Esophagus muscularis mucosa (tissue), 4 donors: ENCODE data around the gene MYMX. TPM values are rescaled to one million over a fixed set of nuclear protein-coding genes. Genes with fewer than 3 reads are reported as not detected.
A peak's percentile ranks its signal among the peaks of the same experiment; 100 is the strongest.

ENCODE experiments used
- DNase-seq: peaks from one replicate; pipeline ENCODE4 v3.0.0-alpha.2; 2017; ENCODE audit errors: extremely low spot score
- H3K27ac ChIP-seq, 4 donors: fragments of 200-600 bp; sonication (generic); replicated peaks in 1 of 4; 1 replicate in 3 of 4; 2 replicates in 1 of 4; pipeline ENCODE4 v1.5.1; 2016 to 2019; ENCODE audit warnings: mild to moderate bottlenecking in 1 of 4
- H3K27me3 ChIP-seq, 4 donors: fragments of 200-600 bp; sonication (generic); one replicate each; pipeline versions ENCODE4 v1.5.1 to v1.6.0; 2016 to 2019
- H3K36me3 ChIP-seq, 4 donors: fragments of 200-600 bp; sonication (generic); one replicate each; pipeline ENCODE4 v1.5.1; 2016 to 2019
- H3K4me1 ChIP-seq, 4 donors: fragments of 200-600 bp; sonication (generic); one replicate each; pipeline ENCODE4 v1.5.1; 2016 to 2019
- H3K4me3 ChIP-seq, 4 donors: fragments of 200-600 bp; sonication (generic); 1 replicate in 2 of 4; 2 replicates in 2 of 4; pipeline ENCODE4 v1.5.1; 2016 to 2019; ENCODE audit warnings: mild to moderate bottlenecking in 4 of 4, moderate library complexity in 1 of 4
- H3K9me3 ChIP-seq, 4 donors: fragments of 200-600 bp; sonication (generic); 1 replicate in 3 of 4; 2 replicates in 1 of 4; pipeline ENCODE4 v1.5.1; 2016 to 2019
- EP300 ChIP-seq: sonication (generic); formaldehyde crosslinking; IDR thresholded peaks from one replicate; pipeline ENCODE4 v1.6.1; 2017; ENCODE audit warnings: antibody characterized with exemption
- POLR2A ChIP-seq: fragments of 450-650 bp; IDR thresholded peaks from one replicate; pipeline ENCODE4 v1.6.1; 2017; ENCODE audit warnings: antibody characterized with exemption, moderate library complexity, mild to moderate bottlenecking, low read depth
- POLR2AphosphoS5 ChIP-seq, 2 donors: sonication (generic); formaldehyde crosslinking; IDR thresholded peaks; one replicate each; pipeline ENCODE4 v1.6.1; 2017; ENCODE audit warnings: antibody characterized with exemption in 2 of 2
- WGBS: methylation state at CpG from one replicate; pipeline ENCODE4 v1.1.5; 2018; 5-methylcytosine and 5-hydroxymethylcytosine counted together
- intact Hi-C: fragments of 100-400 bp; cut with DNase I; formaldehyde crosslinking; loops from one replicate; pipeline ENCODE4 v1.15.1; 2023
- total RNA-seq, 4 donors: library from RNA; depleted of rRNA; stranded (reverse); fragments of >200 nt; gene quantifications; one replicate each; pipeline versions ENCODE4 v1.1.0 to v1.2.1, GENCODE V29; 2016
- TF ChIP-seq, protein P1 (sequence below), 3 experiments: fragments of 200-600 bp in 2 of 3; fragments of 450-650 bp in 1 of 3; sonication (generic) in 2 of 3; IDR thresholded peaks; one replicate each; pipeline ENCODE4 v1.5.1; 2017 to 2019; ENCODE audit warnings: antibody characterized with exemption in 3 of 3, mild to moderate bottlenecking in 2 of 3, moderate library complexity in 1 of 3

The MYMX gene
- total RNA-seq, 4 donors from 2014 or later: not detected

- intact Hi-C loops: no loop called here
- 81% methylated on average over 11 of the region's 11 CpGs for WGBS
- TF ChIP-seq EP300 (no peak), POLR2AphosphoS5 (IDR thresholded peaks at IDR 0.05) (no peak), POLR2A (no peak)
- TF ChIP-seq, protein P1, sequence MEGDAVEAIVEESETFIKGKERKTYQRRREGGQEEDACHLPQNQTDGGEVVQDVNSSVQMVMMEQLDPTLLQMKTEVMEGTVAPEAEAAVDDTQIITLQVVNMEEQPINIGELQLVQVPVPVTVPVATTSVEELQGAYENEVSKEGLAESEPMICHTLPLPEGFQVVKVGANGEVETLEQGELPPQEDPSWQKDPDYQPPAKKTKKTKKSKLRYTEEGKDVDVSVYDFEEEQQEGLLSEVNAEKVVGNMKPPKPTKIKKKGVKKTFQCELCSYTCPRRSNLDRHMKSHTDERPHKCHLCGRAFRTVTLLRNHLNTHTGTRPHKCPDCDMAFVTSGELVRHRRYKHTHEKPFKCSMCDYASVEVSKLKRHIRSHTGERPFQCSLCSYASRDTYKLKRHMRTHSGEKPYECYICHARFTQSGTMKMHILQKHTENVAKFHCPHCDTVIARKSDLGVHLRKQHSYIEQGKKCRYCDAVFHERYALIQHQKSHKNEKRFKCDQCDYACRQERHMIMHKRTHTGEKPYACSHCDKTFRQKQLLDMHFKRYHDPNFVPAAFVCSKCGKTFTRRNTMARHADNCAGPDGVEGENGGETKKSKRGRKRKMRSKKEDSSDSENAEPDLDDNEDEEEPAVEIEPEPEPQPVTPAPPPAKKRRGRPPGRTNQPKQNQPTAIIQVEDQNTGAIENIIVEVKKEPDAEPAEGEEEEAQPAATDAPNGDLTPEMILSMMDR (IDR thresholded peaks at IDR 0.05): no peak
- peaks cover 0 to 18% (median 3%) of the 10 kb centered on the region in 4 donors for H3K4me1 ChIP-seq
- no peaks in the 10 kb centered on the region for H3K36me3 ChIP-seq
- no peak overlapping the region for H3K4me3 ChIP-seq
- no peaks in the 10 kb centered on the region for H3K27me3 ChIP-seq
- no peaks in the 10 kb centered on the region for H3K9me3 ChIP-seq
- peak overlapping the region in 2 of 4 donors; percentile 54 to 59 for H3K27ac ChIP-seq
- no peak for DNase-seq
These were observed 13.6 kb upstream of the MYMX start for GRCh38 chr6:44202972-44203750.

DNA sequence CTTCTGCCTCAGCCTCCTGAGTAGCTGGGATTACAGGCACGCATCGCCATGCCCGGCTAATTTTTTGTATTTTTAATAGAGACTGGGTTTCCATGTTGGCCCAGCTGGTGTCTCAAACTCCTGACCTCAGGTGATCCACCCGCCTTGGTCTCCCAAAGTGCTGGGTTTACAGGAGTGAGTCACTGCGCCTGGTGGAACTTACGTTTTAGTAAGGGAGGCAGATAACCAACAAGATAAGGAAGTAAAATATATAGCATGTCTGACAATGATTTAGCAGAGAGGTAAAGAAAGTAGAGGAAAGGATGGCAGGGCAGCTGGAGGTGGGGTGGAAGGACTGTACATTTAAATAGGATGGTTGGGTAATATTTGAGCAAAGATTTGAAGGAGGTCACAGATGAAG, 12.8 kb upstream of the MYMX start:
- TF ChIP-seq, protein P1 (IDR thresholded peaks at IDR 0.05): no peak
- TF ChIP-seq EP300 (no peak), POLR2AphosphoS5 (IDR thresholded peaks at IDR 0.05) (no peak), POLR2A (no peak)
- no peak for DNase-seq
- H3K27me3 ChIP-seq: no peaks in the 10 kb centered on the region
- no peak overlapping the region for H3K4me3 ChIP-seq
- no peaks in the 10 kb centered on the region for H3K9me3 ChIP-seq
- H3K4me1 ChIP-seq: peaks cover 0 to 18% (median 3%) of the 10 kb centered on the region in 4 donors
- no peak overlapping the region for H3K27ac ChIP-seq
- intact Hi-C loops: no loop called here
- 90% methylated on average over 6 of the region's 6 CpGs for WGBS
- no peaks in the 10 kb centered on the region for H3K36me3 ChIP-seq

DNA sequence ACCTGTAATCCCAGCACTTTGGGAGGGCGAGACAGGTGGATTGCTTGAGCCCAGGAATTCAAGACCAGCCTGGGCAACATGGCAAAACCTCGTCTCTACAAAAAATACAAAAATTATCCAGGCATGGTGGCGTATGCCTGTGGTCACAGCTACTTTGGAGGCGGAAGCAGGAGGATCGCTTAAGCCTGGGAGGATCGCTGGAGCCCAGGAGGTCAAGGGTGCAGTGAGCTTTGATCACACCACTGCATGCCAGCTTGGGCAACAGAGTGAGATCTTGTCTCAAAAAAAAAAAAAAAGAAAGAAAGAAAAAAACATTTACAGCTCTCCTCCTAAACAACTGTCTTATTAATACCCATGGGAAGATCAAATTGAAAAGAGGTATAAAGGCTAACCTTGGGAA, 8.8 kb upstream of the MYMX start:
- intact Hi-C loops: no loop called here
- TF ChIP-seq POLR2AphosphoS5 (IDR thresholded peaks at IDR 0.05): no peak
- TF ChIP-seq, protein P1 (IDR thresholded peaks at IDR 0.05): no peak
- TF ChIP-seq POLR2A: no peak
- no peak for TF ChIP-seq EP300
- no peaks in the 10 kb centered on the region for H3K36me3 ChIP-seq

GRCh38 chr6:44211284-44211683, 5.4 kb upstream of the MYMX start:
- TF ChIP-seq POLR2AphosphoS5 (IDR thresholded peaks at IDR 0.05): no peak
- no peak for TF ChIP-seq POLR2A
- TF ChIP-seq, protein P1 (IDR thresholded peaks at IDR 0.05): no peak
- TF ChIP-seq EP300: no peak
- intact Hi-C loops: no loop called here
- no peaks in the 10 kb centered on the region for H3K9me3 ChIP-seq
- H3K27ac ChIP-seq: no peak overlapping the region
- WGBS: 86% methylated on average over 3 of the region's 3 CpGs
- H3K4me3 ChIP-seq: no peak overlapping the region
- H3K36me3 ChIP-seq: no peaks in the 10 kb centered on the region
- no peaks in the 10 kb centered on the region for H3K27me3 ChIP-seq
- H3K4me1 ChIP-seq: peaks cover 0 to 5% (median 3%) of the 10 kb centered on the region in 4 donors
- DNase-seq: no peak

More for the DNA sequence above, 8.8 kb upstream of the MYMX start:
- WGBS: 89% methylated on average over 6 of the region's 6 CpGs
- no peak overlapping the region for H3K27ac ChIP-seq
- DNase-seq: no peak
- peaks cover 0 to 4% (median 2%) of the 10 kb centered on the region in 4 donors for H3K4me1 ChIP-seq
- no peaks in the 10 kb centered on the region for H3K27me3 ChIP-seq
- H3K4me3 ChIP-seq: no peak overlapping the region
- no peaks in the 10 kb centered on the region for H3K9me3 ChIP-seq
